Effector memory CD8-positive, alpha-beta T cell (primary cell): ENCODE results near the gene APRT.

Source experiments
- ATAC-seq: fragments of 150-1000 bp; cut with Tn5 transposase; replicated peaks from 2 replicates; pipeline ENCODE4 v1.10.0; 2021; ENCODE audit warnings: mild to moderate bottlenecking, moderate library complexity
- DNase-seq, 3 experiments: peaks; one replicate each; pipeline ENCODE4 v3.0.0; 2021
- H3K27ac Mint-ChIP-seq, 2 donors: one replicate each; pipeline ENCODE4 v1.8.0; 2022; ENCODE audit warnings: mild to moderate bottlenecking in 2 of 2, mixed read lengths in 2 of 2, moderate library complexity in 2 of 2
- H3K27me3 Mint-ChIP-seq, 2 donors: one replicate each; pipeline ENCODE4 v1.8.0; 2022; ENCODE audit warnings: mixed read lengths in 2 of 2
- H3K36me3 Mint-ChIP-seq: one replicate; pipeline ENCODE4 v1.8.0; 2022; ENCODE audit warnings: mild to moderate bottlenecking, moderate library complexity, mixed read lengths; ENCODE audit not compliant: insufficient read depth
- H3K4me1 Mint-ChIP-seq, 2 donors: one replicate each; pipeline ENCODE4 v1.8.0; 2022; ENCODE audit warnings: low read depth in 2 of 2, mixed read lengths in 2 of 2
- H3K4me3 Mint-ChIP-seq, 2 donors: one replicate each; pipeline ENCODE4 v1.8.0; 2022; ENCODE audit warnings: mild to moderate bottlenecking in 2 of 2, mixed read lengths in 2 of 2, moderate library complexity in 2 of 2
- H3K9me3 Mint-ChIP-seq, 2 donors: one replicate each; pipeline ENCODE4 v1.8.0; 2022; ENCODE audit warnings: mixed read lengths in 2 of 2
- total RNA-seq, 9 experiments: gene quantifications; one replicate each; lab custom pipeline; 2026; lab: John Stamatoyannopoulos, UW

Gene APRT
- total RNA-seq, result 51.8 to 243 (median 126) reads per million in 9 experiments

DNA sequence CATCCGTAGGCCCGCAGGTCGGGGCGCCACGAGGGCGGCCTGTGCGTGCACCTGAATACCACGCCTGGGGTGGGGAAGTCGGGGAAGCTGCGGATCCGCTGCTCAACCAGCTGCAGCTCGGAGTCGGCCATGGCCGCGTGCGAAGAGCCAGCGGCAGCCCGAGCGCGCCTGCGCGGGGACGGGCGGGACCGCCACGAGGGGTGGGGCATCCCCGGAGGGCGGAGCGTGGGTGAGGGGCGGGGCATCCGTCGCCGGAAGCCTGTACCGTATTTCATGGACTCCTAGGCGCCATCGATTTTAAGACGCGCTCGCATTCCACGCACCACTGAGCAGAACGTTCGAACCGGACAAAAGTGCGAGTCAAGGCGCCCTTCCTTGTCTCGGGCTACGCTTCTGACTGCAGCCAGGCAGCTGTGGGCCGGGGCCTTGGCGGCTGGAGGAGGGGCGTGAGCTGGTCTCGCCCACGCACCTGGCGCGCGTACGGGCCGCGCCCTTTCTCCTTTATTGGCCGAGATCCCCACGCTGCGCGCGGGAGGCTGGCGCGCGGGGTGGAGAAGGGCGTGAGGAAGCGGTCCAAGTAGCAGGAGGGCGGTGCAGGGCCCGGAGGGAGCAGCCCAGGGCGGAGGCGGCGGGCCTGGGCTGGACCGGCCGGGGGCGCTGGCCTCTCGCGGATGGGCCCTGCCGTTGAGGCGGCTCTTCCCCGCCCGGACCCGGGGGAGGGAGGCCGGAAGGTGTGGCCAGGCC is at the start of gene APRT:
Gene APRT (minus strand): TSS at position 160 of the 744 bp plus-strand sequence. CDS start 29 bp downstream, at position 131.
- Mint-ChIP-seq H3K27me3 (no peaks in the 10 kb centered on the region), H3K4me3 (peak within 1 kb of the TSS; percentile 96 to 97), H3K36me3 (peaks cover 29% of the 10 kb centered on the region), H3K4me1 (peaks cover 3 to 24% of the 10 kb centered on the region in 2 donors), H3K9me3 (no peaks in the 10 kb centered on the region), H3K27ac (peak within 1 kb of the TSS; percentile 90 to 91)
- ATAC-seq (peak; percentile 82), DNase-seq (peak; percentile 98 to 99 (median 99))

DNA sequence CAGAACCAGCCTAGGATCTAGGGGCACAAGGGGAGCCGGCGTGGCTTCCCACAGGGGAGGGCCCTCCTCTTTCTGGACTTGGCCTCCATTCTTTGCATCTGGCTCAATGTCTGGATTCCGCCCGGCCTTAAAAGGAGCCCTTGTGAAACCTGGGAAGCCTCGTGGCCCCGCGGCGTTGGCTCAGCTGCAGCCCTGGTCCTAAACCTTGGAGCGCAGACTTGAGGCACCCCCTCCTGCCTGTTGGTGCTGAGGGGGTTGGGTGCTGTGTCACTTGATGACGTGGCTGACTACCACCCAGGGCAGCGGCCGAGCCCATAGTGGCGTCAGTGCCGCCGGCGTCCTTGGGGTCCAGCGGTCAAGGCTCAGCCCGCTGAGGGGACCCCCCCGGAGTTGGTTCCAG is 49.6 kb upstream of the APRT start:
- H3K36me3 Mint-ChIP-seq, result peaks cover 21% of the 10 kb centered on the region
- DNase-seq (no peak), ATAC-seq (no peak)
- H3K27ac Mint-ChIP-seq, result no peak overlapping the region
- peaks cover 13 to 15% of the 10 kb centered on the region in 2 donors for H3K4me1 Mint-ChIP-seq
- no peaks in the 10 kb centered on the region for H3K27me3 Mint-ChIP-seq
- H3K4me3 Mint-ChIP-seq, result no peak overlapping the region
- H3K9me3 Mint-ChIP-seq, result no peaks in the 10 kb centered on the region

GRCh38 chr16:88859381-88860091 is 47.8 kb upstream of the APRT start:
- H3K4me1 Mint-ChIP-seq, result peaks cover 21% of the 10 kb centered on the region in 2 donors
- H3K27me3 Mint-ChIP-seq, result no peaks in the 10 kb centered on the region
- no peaks in the 10 kb centered on the region for H3K9me3 Mint-ChIP-seq
- ATAC-seq, result no peak
- no peak overlapping the region for H3K4me3 Mint-ChIP-seq
- H3K36me3 Mint-ChIP-seq, result peaks cover 21% of the 10 kb centered on the region
- no peak overlapping the region for H3K27ac Mint-ChIP-seq
- DNase-seq, result no peak

GRCh38 chr16:88857728-88858339 is 46.1 kb upstream of the APRT start:
- Mint-ChIP-seq H3K27ac (peak overlapping the region; percentile 82 to 93), H3K9me3 (no peaks in the 10 kb centered on the region), H3K4me1 (peaks cover 21% of the 10 kb centered on the region in 2 donors), H3K27me3 (no peaks in the 10 kb centered on the region), H3K36me3 (peaks cover 21% of the 10 kb centered on the region), H3K4me3 (peak overlapping the region; percentile 96 to 98)
- DNase-seq, result peak; percentile 62 to 65 (median 64)
- ATAC-seq, result peak; percentile 54

- no peaks in the 10 kb centered on the region for H3K9me3 Mint-ChIP-seq
- H3K27me3 Mint-ChIP-seq, result no peaks in the 10 kb centered on the region
- ATAC-seq (peak; percentile 86), DNase-seq (peak; percentile 99)
- H3K36me3 Mint-ChIP-seq, result peaks cover 18% of the 10 kb centered on the region
- H3K4me1 Mint-ChIP-seq, result peaks cover 21 to 22% of the 10 kb centered on the region in 2 donors
- peak within 1 kb of the TSS; percentile 82 to 93 for H3K27ac Mint-ChIP-seq
- peak within 1 kb of the TSS; percentile 96 to 98 for H3K4me3 Mint-ChIP-seq
Observed at GRCh38 chr16:88856828-88857727, 45.4 kb upstream of the APRT start, which contains the start of the genes GALNS and TRAPPC2L. Gene GALNS, minus strand, starts transcription at chr16:88856947. Its CDS starts 70 bp downstream, at chr16:88856877. Gene TRAPPC2L, plus strand, starts transcription at chr16:88857127. Its CDS starts 24 bp downstream, at chr16:88857151.

DNA sequence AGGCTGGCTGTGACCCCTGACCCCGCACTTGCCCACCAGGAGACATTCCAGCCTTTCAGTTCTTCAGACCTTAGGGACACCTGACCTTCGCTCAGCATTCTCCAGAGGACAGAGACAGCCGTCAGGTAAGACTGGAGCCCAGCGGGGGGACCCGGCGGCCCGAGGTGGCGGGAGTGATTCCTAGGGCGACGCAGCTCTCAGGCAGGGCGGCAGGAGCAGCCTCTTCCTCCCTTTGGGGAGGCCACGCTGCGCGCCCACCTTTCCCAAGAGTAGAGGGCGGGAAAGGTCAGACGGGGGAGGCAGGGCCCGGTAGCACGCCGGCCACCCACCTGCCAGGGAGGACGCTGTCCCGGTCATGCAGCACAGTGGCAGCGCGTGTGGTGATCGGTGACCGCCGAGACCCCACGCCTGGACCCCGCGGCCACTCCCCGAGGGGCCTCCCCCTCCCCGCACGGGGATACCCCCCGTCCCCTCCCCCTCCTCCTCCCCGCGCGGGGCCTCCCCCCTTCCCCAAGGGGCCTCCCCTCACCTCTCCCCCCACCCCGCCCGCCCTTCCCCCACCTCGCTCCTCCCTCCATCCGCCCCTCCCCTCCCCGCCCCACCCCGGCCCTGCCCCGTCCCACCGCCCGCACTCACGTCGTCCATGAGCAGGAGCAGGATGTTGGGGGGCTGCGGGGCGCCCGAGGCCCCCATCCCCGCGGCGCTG is 44.5 kb upstream of the APRT start:
- Mint-ChIP-seq H3K27ac (peak overlapping the region; percentile 35 to 93), H3K4me1 (peaks cover 21 to 23% of the 10 kb centered on the region in 2 donors), H3K27me3 (no peaks in the 10 kb centered on the region), H3K9me3 (no peaks in the 10 kb centered on the region), H3K4me3 (peak overlapping the region; percentile 96 to 98), H3K36me3 (peaks cover 19% of the 10 kb centered on the region)
- ATAC-seq, result peak; percentile 54
- DNase-seq, result peak; percentile 7 to 27 (median 8)

- Mint-ChIP-seq H3K4me3 (peak overlapping the region; percentile 72 to 77), H3K27ac (peak overlapping the region; percentile 35)
Observed at GRCh38 chr16:88855736-88856121, 44.0 kb upstream of the APRT start.

GRCh38 chr16:88855176-88855575 is 43.4 kb upstream of the APRT start:
- Mint-ChIP-seq H3K9me3 (no peaks in the 10 kb centered on the region), H3K27ac (peak overlapping the region; percentile 16 to 77), H3K4me3 (peak overlapping the region; percentile 72 to 77), H3K4me1 (peaks cover 20 to 21% of the 10 kb centered on the region in 2 donors), H3K36me3 (peaks cover 21% of the 10 kb centered on the region), H3K27me3 (no peaks in the 10 kb centered on the region)
- no peak for ATAC-seq
- no peak for DNase-seq

More at GRCh38 chr16:88855736-88856121, 44.0 kb upstream of the APRT start:
- Mint-ChIP-seq H3K36me3 (peaks cover 20% of the 10 kb centered on the region), H3K9me3 (no peaks in the 10 kb centered on the region), H3K4me1 (peaks cover 21 to 23% of the 10 kb centered on the region in 2 donors), H3K27me3 (no peaks in the 10 kb centered on the region)
- DNase-seq (no peak), ATAC-seq (no peak)

GRCh38 chr16:88854306-88855111 is 42.8 kb upstream of the APRT start:
- Mint-ChIP-seq H3K36me3 (peaks cover 22% of the 10 kb centered on the region), H3K27ac (peak overlapping the region; percentile 16 to 77), H3K9me3 (no peaks in the 10 kb centered on the region), H3K27me3 (no peaks in the 10 kb centered on the region), H3K4me1 (peaks cover 20 to 21% of the 10 kb centered on the region in 2 donors), H3K4me3 (peak overlapping the region; percentile 72 to 77)
- ATAC-seq (peak; percentile 16), DNase-seq (peak; percentile 16 to 29 (median 23))

DNA sequence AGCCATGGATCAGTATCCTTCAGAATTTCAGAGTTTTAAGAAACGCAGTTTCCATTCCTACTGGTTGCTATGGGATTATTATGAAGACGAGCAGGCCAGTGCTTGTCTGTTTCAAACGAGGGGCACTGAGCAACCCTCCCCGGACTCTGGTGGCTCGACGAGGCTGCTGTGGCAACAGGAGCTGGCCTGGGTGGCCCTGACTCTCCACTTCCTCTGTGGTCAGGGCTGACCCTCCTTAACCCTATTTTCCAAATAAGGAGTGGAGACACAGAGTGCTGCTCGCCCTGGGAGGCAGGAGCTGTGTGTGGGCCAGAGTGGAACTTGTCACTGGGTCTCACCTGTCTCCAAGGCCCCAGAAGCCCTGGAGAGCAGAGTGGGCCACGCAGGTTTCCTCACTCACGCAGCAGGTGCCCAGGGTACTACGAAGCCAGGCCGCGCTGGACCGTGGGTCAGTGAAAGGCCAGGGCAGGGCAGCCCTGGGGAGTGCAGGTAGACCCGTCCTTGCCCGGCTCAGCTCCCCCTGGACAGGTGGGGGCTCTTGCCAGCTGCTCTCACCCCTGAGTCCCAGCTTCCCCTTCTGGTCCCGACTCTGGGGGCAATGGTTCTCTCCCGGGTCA is 41.7 kb upstream of the APRT start:
- H3K27me3 Mint-ChIP-seq, result no peaks in the 10 kb centered on the region
- H3K4me3 Mint-ChIP-seq, result no peak overlapping the region

GRCh38 chr16:88851616-88852015 is 39.9 kb upstream of the APRT start:
- Mint-ChIP-seq H3K9me3 (no peaks in the 10 kb centered on the region), H3K27ac (no peak overlapping the region), H3K27me3 (no peaks in the 10 kb centered on the region), H3K4me1 (peaks cover 7% of the 10 kb centered on the region in 2 donors), H3K4me3 (no peak overlapping the region), H3K36me3 (peaks cover 14% of the 10 kb centered on the region)
- ATAC-seq (no peak), DNase-seq (no peak)

More for the DNA sequence above, 41.7 kb upstream of the APRT start:
- DNase-seq (no peak), ATAC-seq (no peak)
- Mint-ChIP-seq H3K9me3 (no peaks in the 10 kb centered on the region), H3K36me3 (peaks cover 26% of the 10 kb centered on the region), H3K4me1 (peaks cover 18 to 19% of the 10 kb centered on the region in 2 donors), H3K27ac (peak overlapping the region in 1 of 2 donors; percentile 35)
